Glutamatergic neuron (in vitro differentiated cells): ENCODE measurements around the gene NEURL1B. TPM values are rescaled to one million over a fixed set of nuclear protein-coding genes. Genes with fewer than 3 reads are reported as not detected.

Source experiments
- DNase-seq: peaks from one replicate; pipeline ENCODE4 v3.0.0; 2022
- H3K27ac Mint-ChIP-seq: one replicate; pipeline ENCODE4 v1.8.0; 2020; ENCODE audit warnings: mild to moderate bottlenecking, mixed read lengths, inconsistent platforms; ENCODE audit not compliant: unreplicated experiment
- H3K27me3 Mint-ChIP-seq: one replicate; pipeline ENCODE4 v1.8.0; 2020; ENCODE audit warnings: mild to moderate bottlenecking, moderate library complexity, mixed read lengths, inconsistent platforms; ENCODE audit not compliant: unreplicated experiment
- H3K36me3 Mint-ChIP-seq: one replicate; pipeline ENCODE4 v1.8.0; 2020; ENCODE audit warnings: mild to moderate bottlenecking, mixed read lengths, inconsistent platforms; ENCODE audit not compliant: unreplicated experiment
- H3K4me1 Mint-ChIP-seq: one replicate; pipeline ENCODE4 v1.8.0; 2020; ENCODE audit warnings: mild to moderate bottlenecking, low read depth, mixed read lengths, inconsistent platforms; ENCODE audit not compliant: unreplicated experiment
- H3K4me3 Mint-ChIP-seq: one replicate; pipeline ENCODE4 v1.8.0; 2020; ENCODE audit warnings: mild to moderate bottlenecking, mixed read lengths, inconsistent platforms; ENCODE audit not compliant: unreplicated experiment
- H3K9me3 Mint-ChIP-seq: one replicate; pipeline ENCODE4 v1.8.0; 2020; ENCODE audit warnings: mild to moderate bottlenecking, moderate library complexity, mixed read lengths, inconsistent platforms; ENCODE audit not compliant: unreplicated experiment
- total RNA-seq: library from RNA; stranded (reverse); fragmentation: NEBNext Ultra II Directional; extraction: Animal tissue kit (Norgen Biotek cat#: 25700); gene quantifications from one replicate; pipeline ENCODE4 v1.2.1, GENCODE V29; 2021; ENCODE audit not compliant: unreplicated experiment
- TF ChIP-seq, protein P1 (sequence below): fragments of 200-600 bp; sonication (generic); IDR thresholded peaks from one replicate; pipeline ENCODE4 v1.5.0; 2021; ENCODE audit not compliant: partially characterized antibody, unreplicated experiment

Gene NEURL1B
- total RNA-seq, 1 donor from 2014 or later, result 11.4 TPM

DNA sequence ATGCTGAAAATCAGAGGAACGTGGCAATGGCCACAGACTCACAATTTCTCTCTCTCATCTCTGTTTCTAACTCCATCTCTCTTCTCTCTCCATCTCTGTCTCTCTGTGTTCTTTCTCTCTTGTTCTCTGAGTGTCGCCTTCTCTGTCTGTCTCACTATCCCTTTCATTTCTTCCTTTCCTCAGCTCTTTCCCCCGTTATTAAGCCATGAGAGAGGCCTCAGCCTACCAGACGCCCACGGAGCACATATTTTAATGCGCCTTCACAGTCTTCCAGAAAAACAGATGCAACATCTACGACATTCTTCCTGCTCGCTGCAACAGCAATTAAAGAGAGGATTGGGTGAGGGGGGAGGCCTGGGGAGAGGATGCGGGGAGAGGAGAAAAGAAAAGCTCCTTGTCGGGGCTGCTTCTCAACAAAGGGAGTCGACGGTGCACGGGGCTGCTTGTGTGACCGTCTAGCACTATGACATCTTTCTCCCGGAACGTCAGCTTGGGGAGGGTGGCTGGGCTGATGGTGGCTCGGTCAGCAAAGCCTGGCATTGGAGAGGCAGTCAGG lies 37.7 kb upstream of the NEURL1B start:
- Mint-ChIP-seq H3K27ac (peak overlapping the region; percentile 48), H3K4me3 (no peak overlapping the region), H3K36me3 (peaks cover 12% of the 10 kb centered on the region), H3K4me1 (peaks cover 6% of the 10 kb centered on the region), H3K27me3 (peaks cover 2% of the 10 kb centered on the region), H3K9me3 (peaks cover 9% of the 10 kb centered on the region)
- TF ChIP-seq, protein P1, sequence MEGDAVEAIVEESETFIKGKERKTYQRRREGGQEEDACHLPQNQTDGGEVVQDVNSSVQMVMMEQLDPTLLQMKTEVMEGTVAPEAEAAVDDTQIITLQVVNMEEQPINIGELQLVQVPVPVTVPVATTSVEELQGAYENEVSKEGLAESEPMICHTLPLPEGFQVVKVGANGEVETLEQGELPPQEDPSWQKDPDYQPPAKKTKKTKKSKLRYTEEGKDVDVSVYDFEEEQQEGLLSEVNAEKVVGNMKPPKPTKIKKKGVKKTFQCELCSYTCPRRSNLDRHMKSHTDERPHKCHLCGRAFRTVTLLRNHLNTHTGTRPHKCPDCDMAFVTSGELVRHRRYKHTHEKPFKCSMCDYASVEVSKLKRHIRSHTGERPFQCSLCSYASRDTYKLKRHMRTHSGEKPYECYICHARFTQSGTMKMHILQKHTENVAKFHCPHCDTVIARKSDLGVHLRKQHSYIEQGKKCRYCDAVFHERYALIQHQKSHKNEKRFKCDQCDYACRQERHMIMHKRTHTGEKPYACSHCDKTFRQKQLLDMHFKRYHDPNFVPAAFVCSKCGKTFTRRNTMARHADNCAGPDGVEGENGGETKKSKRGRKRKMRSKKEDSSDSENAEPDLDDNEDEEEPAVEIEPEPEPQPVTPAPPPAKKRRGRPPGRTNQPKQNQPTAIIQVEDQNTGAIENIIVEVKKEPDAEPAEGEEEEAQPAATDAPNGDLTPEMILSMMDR, result no peak
- no peak for DNase-seq

DNA sequence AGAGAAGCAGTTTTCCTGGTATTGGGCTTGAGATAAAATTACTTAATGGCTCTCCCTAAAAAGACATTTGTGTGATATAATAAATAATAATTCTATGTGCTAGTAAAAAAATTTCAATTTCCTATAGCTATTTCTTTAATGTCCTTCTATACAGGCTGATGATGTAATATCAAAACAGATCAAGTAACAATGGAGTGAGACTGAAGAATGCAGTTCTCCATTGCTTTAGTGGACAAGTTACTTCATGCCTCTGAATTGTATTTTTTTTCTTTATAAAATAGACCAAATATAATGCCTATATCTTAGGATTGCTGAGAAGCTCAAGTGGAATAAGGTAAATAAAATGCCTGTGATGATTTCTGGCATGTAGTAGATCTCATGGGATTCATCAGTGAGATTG lies 35.6 kb upstream of the NEURL1B start:
- no peaks in the 10 kb centered on the region for H3K27me3 Mint-ChIP-seq
- no peak overlapping the region for H3K4me3 Mint-ChIP-seq
- TF ChIP-seq, protein P1, result no peak
- H3K36me3 Mint-ChIP-seq, result peaks cover 12% of the 10 kb centered on the region
- H3K27ac Mint-ChIP-seq, result no peak overlapping the region
- H3K9me3 Mint-ChIP-seq, result peaks cover 5% of the 10 kb centered on the region
- DNase-seq, result no peak
- peaks cover 8% of the 10 kb centered on the region for H3K4me1 Mint-ChIP-seq

DNA sequence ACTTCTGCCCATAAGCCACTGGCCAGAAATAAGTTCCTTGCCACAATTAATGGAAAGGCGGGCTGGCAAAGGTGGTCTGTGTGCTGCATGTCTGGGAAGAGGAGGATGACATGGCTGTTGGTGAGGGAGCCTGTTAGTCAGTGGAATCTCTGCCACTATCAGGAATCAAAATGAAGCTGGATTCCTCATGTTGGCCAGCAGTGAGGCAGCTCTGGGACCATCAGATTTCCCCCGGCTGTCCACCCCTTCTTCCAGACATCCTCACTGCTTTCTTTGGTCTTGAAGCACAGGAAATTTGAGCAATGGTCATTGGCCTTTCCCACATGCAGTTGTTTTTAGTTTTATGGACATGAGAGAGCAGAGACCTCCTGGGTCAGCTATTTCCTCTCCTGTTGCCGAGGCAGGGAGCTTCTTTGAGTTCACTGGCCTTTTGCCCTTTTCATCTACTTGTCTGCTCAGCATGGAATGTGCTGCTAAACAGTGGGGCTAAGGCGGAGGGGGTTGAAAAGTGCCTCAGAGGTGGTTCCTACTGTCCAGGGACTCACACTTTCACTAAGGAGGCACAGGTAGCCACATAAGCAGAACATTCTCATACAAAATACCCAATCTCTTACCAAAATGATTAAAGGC lies 34.8 kb upstream of the NEURL1B start:
- no peak overlapping the region for H3K27ac Mint-ChIP-seq
- H3K4me3 Mint-ChIP-seq, result no peak overlapping the region
- H3K27me3 Mint-ChIP-seq, result no peaks in the 10 kb centered on the region
- H3K4me1 Mint-ChIP-seq, result peaks cover 8% of the 10 kb centered on the region
- TF ChIP-seq, protein P1, result no peak
- H3K36me3 Mint-ChIP-seq, result peaks cover 12% of the 10 kb centered on the region
- no peak for DNase-seq
- H3K9me3 Mint-ChIP-seq, result peaks cover 5% of the 10 kb centered on the region

DNA sequence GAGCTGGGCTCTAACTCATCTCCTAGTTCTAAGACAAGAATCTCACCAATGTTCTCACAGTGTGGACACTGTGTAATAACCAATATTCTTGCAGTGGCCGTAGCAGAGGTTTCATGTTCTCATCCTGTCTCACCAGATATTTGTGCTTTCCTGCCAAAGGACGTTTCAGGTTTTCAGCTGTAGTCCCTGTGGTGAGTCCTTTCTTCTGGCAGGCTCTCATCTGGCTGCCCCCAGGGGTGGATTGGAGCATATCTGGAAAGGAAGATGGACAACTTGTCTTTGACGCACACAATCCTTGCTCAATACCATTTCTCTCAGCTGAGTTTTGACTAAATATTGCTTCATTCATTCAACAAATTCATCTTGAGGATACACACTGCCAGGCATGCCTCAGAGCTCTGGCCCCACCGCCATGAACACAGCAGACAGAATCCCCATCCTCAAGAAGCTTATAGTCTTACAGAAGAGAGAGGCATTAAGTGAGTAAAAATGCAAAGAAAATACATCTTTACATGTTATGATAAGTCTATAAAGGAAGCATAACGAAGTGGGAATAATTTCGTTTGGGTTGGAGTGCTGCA lies 33.8 kb upstream of the NEURL1B start:
- Mint-ChIP-seq H3K4me3 (no peak overlapping the region), H3K9me3 (peaks cover 5% of the 10 kb centered on the region), H3K27ac (no peak overlapping the region), H3K27me3 (no peaks in the 10 kb centered on the region), H3K36me3 (peaks cover 12% of the 10 kb centered on the region), H3K4me1 (peaks cover 7% of the 10 kb centered on the region)
- no peak for DNase-seq
- TF ChIP-seq, protein P1, result no peak

DNA sequence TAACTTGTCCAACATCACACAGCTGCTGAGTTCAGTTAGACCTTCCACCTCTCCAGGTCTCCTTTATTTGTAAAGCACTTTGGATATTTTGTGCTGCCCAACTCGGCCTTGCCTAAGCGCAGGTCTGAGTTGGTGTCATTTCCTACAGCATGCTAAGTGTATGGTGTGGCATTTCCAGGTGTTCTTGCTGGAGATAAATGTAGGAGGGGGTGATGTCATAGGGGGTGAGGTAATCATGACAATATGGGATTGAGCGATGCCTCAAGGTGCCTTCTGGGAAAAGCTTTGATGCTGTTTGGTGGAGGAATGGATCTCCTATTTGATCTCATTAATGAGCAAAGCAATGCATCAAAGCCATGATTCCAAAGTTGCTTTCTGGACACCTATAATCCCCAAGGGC lies 32.3 kb upstream of the NEURL1B start:
- Mint-ChIP-seq H3K27me3 (no peaks in the 10 kb centered on the region), H3K4me1 (peaks cover 2% of the 10 kb centered on the region), H3K27ac (no peak overlapping the region), H3K9me3 (peaks cover 2% of the 10 kb centered on the region), H3K36me3 (peaks cover 12% of the 10 kb centered on the region), H3K4me3 (no peak overlapping the region)
- DNase-seq, result no peak
- TF ChIP-seq, protein P1, result no peak
